Suppressor macrophage (primary cell): Measurements from ENCODE around the gene TENM4.
A peak's percentile ranks its signal among the peaks of the same experiment; 100 is the strongest.

ENCODE experiments used
- DNase-seq, 4 experiments: peaks; one replicate each; pipeline ENCODE4 v3.0.0-alpha.2; 2020 to 2022

Gene TENM4

GRCh38 chr11:78878631-78879030 lies 562.2 kb downstream of the TENM4 start:
- no peak for DNase-seq

DNA sequence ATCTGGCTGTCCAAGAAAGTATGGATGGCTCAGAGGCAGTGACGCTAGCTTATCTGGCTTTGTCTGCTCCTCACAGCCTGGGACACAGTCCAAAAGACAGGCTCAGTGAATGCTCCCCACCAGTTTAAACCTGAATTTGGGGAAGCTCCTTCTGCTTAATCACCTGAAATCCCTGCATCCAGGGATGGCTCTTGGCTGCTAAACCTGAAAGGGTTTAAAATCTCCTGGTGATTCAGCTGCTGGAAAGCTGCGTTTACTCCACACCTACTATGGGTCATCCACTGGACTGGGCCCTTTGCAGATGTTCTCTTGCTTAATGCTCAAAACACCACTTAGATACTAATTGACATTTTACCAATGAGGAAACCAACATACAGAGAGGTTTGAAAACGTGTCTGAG lies 564.2 kb downstream of the TENM4 start:
- DNase-seq: no peak

DNA sequence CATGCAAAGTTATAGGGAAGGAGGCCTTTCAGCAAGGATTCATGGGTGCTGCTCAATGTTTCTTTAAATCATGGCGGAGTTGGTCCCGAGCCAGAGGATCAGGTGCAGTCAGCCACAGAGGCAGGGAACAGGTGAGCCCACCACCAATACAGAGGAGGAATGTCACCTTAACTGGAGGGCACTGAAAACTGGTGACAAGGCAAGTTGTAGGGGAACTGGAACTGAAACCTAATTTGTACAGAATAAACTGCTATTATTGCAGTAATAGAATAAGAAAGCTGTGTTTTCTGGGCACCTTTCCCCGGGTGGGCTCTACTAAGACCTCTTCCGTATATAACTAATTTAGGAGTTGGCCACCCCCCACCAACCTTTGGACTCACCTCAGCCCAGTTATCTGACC lies 570.2 kb downstream of the TENM4 start:
- DNase-seq: peak in 1 of 4 experiments; percentile 41

GRCh38 chr11:78869293-78869692 lies 571.5 kb downstream of the TENM4 start:
- no peak for DNase-seq

DNA sequence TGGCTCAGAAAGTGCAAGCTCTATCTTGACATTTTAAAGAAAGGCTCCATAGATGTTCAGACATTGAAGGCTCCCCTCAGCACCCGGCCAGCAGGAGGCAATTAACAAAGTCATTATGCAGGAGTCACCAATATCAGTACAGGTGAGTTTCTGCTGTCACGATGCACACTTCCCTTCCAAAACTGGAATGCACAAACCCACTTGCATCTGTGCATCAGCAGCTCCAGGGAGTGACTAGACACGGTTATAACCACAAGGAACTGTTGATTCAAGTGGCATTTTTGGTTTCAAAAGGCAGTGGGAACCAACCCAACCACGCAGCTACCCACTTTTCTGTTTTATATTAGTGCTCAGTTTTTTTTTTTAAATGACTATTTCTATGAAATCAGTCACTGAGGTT lies 572.3 kb downstream of the TENM4 start:
- DNase-seq: no peak

DNA sequence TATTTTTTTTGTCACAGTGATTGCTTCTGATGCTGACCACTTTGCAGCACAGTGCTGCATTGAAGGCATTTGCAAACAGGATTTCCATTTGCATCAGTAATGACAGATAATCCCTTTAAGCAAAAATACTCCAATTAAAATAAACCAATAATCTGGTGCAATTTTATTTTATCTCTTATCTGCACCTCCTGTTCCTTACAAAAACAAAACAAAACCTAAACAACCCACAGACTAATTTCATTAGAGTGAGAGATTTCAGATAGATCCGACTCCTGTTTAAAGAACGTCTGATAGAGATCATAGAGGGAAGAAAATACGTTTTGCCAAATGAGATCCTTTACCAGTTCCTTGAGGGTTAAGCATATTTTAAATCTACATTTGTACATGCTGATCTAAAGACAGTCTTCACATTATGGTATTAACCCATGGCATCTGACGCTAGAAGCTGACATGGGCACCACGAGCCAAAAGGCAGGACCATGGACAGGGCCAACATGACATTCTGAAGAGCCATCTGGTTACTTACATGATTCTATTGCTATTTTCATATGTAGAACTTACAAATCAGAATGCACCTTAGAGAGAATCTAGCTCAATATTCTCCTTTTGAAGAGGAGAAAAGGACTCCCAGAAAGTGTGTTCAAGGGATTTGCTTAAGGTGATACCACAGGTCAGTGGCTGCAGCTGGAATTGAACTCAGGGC lies 580.0 kb downstream of the TENM4 start:
- DNase-seq: peak; percentile 32 to 70 (median 52)

- no peak for DNase-seq
These were observed 583.1 kb downstream of the TENM4 start for GRCh38 chr11:78857688-78858087.

DNA sequence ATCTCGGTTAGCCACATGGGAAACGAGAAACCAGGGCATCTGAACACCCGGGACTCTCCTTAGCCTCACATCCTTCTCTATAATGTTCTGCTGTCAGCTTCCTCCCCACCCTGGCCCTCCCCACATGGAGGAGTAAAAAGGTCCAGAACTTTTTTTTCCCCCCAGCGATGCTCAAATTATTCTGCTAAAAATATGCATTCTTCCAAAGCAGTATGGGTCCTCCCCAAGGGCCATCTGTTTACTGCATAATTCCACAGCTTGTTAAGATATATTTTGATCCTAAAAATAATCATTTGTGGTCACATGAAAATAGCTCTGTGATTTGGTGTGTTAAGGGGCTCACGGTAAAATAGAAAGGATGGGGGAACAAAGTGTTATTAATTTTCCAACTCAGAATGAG lies 584.6 kb downstream of the TENM4 start:
- no peak for DNase-seq

DNA sequence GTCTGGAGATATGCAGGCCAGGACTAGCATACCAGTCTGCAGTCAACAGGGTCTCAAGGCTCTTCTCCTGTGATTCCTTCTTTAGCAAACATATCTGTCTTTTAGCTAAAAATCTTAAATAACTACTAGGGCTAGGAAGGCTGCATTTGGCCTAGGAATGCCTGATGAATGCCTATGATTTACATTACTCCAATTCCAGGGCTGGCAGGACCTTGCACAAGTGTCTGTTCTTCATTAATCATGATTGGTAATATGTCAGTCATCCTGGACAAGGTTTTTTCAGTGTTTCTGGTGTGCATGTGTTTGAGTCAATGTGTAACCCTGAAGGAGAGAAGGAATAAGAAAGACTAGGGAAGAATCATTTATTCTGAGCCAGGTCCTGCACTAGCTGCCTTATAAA lies 585.7 kb downstream of the TENM4 start:
- no peak for DNase-seq

- no peak for DNase-seq
These were observed 587.3 kb downstream of the TENM4 start for GRCh38 chr11:78853521-78853920.

- DNase-seq: peak; percentile 78 to 88 (median 86)
These were observed 588.8 kb downstream of the TENM4 start for GRCh38 chr11:78851878-78852586.

GRCh38 chr11:78850078-78850477 lies 590.8 kb downstream of the TENM4 start:
- DNase-seq: no peak

DNA sequence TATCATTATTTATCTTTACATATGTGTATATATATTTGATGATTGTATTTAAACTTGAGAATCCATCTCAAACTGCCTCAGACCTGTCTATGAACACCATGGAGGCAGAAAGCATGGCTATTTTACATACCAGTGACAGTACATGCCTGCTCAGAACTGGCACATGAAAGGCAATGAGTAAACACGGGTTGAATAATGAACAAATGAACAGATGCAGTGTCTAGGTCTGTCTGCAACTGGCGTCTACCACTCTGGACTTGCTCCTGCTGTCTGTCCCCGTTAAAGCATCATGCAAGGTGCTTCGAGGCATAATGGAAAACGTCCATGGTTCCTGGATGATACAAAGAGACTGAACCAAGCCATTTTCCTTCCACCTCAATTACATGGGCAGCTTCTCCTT lies 594.6 kb downstream of the TENM4 start:
- no peak for DNase-seq

DNA sequence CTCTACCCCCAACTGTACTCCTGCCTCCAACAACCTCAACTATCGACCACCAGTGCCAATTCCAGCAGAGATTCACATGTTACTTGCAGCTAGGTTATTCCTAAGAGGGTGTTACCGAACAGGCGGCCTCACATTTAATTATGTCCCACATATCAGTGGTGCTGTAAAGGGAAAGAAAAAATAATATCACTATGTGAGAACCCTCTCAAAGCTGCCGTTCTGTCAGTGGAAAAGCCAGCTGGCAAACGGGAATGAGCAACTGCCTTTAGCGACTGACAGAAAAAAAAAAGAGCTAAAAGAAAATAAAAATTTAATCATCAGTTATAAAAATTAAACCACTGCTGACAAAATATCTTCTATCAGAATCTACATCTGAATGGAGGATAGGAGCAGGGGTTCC lies 595.3 kb downstream of the TENM4 start:
- no peak for DNase-seq

- DNase-seq: no peak
These were observed 599.3 kb downstream of the TENM4 start for GRCh38 chr11:78841456-78842060.

DNA sequence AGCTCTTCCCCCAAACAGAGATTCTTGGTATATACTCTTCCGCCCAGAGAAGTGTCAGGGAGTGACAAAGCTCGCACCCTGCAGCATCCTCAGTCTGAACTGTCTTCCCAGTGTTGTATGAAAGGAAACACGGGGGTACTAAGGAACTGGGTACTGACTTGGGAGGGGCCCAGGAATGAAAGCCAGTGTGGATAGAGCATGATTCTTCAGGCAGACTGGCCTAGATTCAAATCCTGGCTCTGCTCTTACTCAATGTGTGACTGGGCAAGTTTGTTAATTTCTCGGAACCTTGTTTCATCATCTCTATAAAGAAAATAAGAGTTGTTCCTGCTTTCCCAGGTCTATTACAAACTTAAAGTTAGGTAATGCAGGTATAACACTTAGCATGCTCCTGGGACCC lies 600.2 kb downstream of the TENM4 start:
- DNase-seq: no peak

DNA sequence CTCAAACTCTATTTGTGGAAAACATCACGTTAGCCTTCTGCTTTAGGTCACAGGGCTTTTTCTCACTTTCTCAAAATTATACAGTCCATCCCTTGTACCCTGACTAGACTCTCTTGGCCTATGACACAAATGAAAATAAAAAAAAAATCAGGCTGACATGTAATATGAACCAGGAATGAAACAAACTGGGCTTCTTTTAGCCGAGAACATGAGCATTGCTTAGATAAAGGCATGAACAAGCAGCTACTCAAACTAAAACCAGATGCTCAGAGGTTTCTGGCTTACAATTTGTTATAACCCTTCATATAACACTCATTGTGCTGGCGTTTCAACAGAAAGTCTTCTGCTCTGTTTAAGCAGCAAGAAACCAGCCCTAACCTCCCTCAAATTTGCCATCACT lies 600.6 kb downstream of the TENM4 start:
- DNase-seq: no peak

DNA sequence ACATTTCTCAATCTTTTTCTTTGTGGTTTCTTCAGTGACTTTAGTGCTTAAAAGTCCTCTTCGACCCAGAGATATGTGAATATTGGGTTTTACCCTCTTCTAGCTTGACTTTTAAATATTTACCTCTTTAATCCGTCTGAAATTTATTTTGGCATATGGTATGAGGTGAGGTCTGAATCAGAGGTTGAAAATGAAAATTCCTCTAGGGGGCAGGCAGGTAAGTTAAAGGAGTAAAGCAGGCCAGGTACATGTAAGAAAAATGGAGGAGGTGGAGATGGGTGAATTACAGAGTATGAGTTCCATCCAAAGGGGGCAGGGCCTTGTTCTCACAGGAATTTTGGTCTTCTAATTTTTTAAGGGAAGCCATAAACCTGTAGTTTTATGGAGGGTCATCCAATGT lies 602.4 kb downstream of the TENM4 start:
- DNase-seq: no peak

- no peak for DNase-seq
These were observed 605.2 kb downstream of the TENM4 start for GRCh38 chr11:78835646-78836045.

- no peak for DNase-seq
These were observed 605.9 kb downstream of the TENM4 start for GRCh38 chr11:78834886-78835285.

GRCh38 chr11:78833237-78833636 lies 607.6 kb downstream of the TENM4 start:
- peak; percentile 58 to 94 (median 86) for DNase-seq

DNA sequence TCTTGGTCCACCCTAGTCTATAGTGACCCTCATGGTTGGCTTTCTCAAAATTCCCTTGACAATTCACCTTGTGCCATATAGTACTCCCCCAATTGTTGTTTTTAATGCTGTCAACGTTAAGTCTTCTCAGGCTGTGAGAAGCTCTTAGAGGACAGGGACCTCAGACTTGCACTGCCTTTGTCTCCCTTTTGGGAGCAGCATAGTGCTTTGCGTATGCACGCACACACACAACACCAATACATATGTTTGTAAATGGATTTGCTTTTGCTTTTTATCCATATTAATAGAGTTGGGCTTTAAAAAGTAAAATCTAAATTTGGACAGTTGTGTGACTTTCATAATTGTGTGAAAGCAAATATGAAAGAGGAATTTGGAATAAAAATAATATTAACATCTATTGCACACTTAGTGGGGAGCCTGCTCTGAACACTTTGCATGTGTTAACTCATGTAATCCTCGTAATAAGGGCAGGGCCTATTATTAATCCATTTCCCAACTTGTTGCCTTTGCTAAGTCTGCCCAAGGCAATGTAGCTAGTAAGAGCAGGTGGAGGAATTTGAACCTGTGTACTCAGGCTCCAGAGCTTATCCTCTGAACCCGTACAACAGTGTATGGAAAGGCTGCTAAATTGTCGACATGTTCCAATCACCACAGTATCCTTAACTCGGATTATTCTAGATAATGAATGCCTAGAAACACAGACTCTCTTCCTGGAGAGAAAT lies 608.4 kb downstream of the TENM4 start:
- DNase-seq: peak in 1 of 4 experiments; percentile 22

- no peak for DNase-seq
These were observed 609.3 kb downstream of the TENM4 start for GRCh38 chr11:78831571-78831970.
